Breast epithelium (tissue), 4 donors: ENCODE measurements around the gene UGT1A9. TPM values are rescaled to one million over a fixed set of nuclear protein-coding genes. Genes with fewer than 3 reads are reported as not detected.
"Not testable (repeated sequence)": the region's sequence is repeated elsewhere in the genome, so short reads cannot be mapped to it uniquely, and the experiment has no call there.

ENCODE experiments used
- DNase-seq, 2 donors: peaks; one replicate each; pipeline ENCODE4 v3.0.0-alpha.2; 2019; ENCODE audit warnings: low spot score in 2 of 2
- H3K27ac ChIP-seq, 2 donors: fragments of 200-600 bp; sonication (generic) in 1 of 2; one replicate each; pipeline ENCODE4 v1.5.1; 2016 to 2019; ENCODE audit warnings: mild to moderate bottlenecking in 1 of 2
- H3K27me3 ChIP-seq, 2 donors: fragments of 200-600 bp; sonication (generic) in 1 of 2; one replicate each; pipeline versions ENCODE4 v1.5.1 to v1.6.0; 2017 to 2019; ENCODE audit warnings: control low read depth in 1 of 2, mild to moderate bottlenecking in 1 of 2
- H3K36me3 ChIP-seq: fragments of 200-600 bp; one replicate; pipeline ENCODE4 v1.5.1; 2019
- H3K4me1 ChIP-seq, 2 donors: fragments of 200-600 bp; sonication (generic); one replicate each; pipeline ENCODE4 v1.5.1; 2016 to 2019; ENCODE audit warnings: control low read depth in 1 of 2
- H3K4me3 ChIP-seq, 3 donors: fragments of 200-600 bp; sonication (generic); 1 replicate in 2 of 3; 2 replicates in 1 of 3; pipeline ENCODE4 v1.5.1; 2016 to 2019; ENCODE audit warnings: mild to moderate bottlenecking in 3 of 3, moderate library complexity in 2 of 3
- H3K9me3 ChIP-seq, 2 donors: fragments of 200-600 bp; sonication (generic) in 1 of 2; one replicate each; pipeline ENCODE4 v1.5.1; 2016 to 2019; ENCODE audit warnings: control low read depth in 1 of 2
- CTCF ChIP-seq, 3 donors: fragments of 450-650 bp; IDR thresholded peaks; one replicate each; pipeline ENCODE4 v1.5.1; 2016 to 2017; ENCODE audit warnings: antibody characterized with exemption in 3 of 3, mild to moderate bottlenecking in 3 of 3, moderate library complexity in 3 of 3
- POLR2A ChIP-seq: fragments of 450-650 bp; IDR thresholded peaks from one replicate; pipeline ENCODE4 v1.6.1; 2016; ENCODE audit warnings: antibody characterized with exemption, mild to moderate bottlenecking, moderate library complexity
- POLR2AphosphoS5 ChIP-seq, 3 donors: sonication (generic); formaldehyde crosslinking; IDR thresholded peaks; one replicate each; pipeline ENCODE4 v1.6.1; 2017; ENCODE audit warnings: antibody characterized with exemption in 3 of 3
- intact Hi-C: fragments of 100-400 bp; cut with DNase I; formaldehyde crosslinking; loops from one replicate; pipeline ENCODE4 v1.15.1; 2023; ENCODE audit warnings: low total_unique reads
- total RNA-seq, 3 donors: library from RNA; depleted of rRNA; stranded (reverse); fragments of >200 nt; gene quantifications; one replicate each; pipeline ENCODE4 v1.1.0, GENCODE V29; 2016

UGT1A9 gene
- total RNA-seq: not detected

- intact Hi-C loops: no loop called here
- TF ChIP-seq POLR2A (no peak), CTCF (IDR thresholded peaks at IDR 0.05) (no peak), POLR2AphosphoS5 (IDR thresholded peaks at IDR 0.05) (no peak)
- no peaks in the 10 kb centered on the region for H3K4me1 ChIP-seq
- no peak within 1 kb of the TSS for H3K27ac ChIP-seq
- H3K9me3 ChIP-seq: no peaks in the 10 kb centered on the region
- H3K4me3 ChIP-seq: no peak within 1 kb of the TSS
- H3K27me3 ChIP-seq: no peaks in the 10 kb centered on the region
- no peaks in the 10 kb centered on the region for H3K36me3 ChIP-seq
- no peak for DNase-seq
These were observed at the start of gene UGT1A9 for GRCh38 chr2:233671290-233672161. UGT1A9 (plus strand) TSS chr2:233671898; CDS start chr2:233671935, 37 bp downstream.

- no peak for TF ChIP-seq POLR2A
- TF ChIP-seq CTCF (IDR thresholded peaks at IDR 0.05): no peak
- Histone ChIP-seq H3K4me1 (no peaks in the 10 kb centered on the region), H3K36me3 (no peaks in the 10 kb centered on the region), H3K27ac (no peak overlapping the region), H3K27me3 (no peaks in the 10 kb centered on the region), H3K4me3 (no peak overlapping the region), H3K9me3 (peaks cover 0 to 19% of the 10 kb centered on the region in 2 donors)
- intact Hi-C loops: no loop called here
- DNase-seq: no peak
These were observed 44.2 kb upstream of the UGT1A9 start for GRCh38 chr2:233627331-233628025.

GRCh38 chr2:233636306-233636705, 35.4 kb upstream of the UGT1A9 start, which contains the start of gene UGT1A10:
UGT1A10 (plus strand) TSS chr2:233636448; CDS start chr2:233636523, 75 bp downstream.
- H3K36me3 ChIP-seq, H3K4me1 ChIP-seq, H3K9me3 ChIP-seq, H3K27ac ChIP-seq, intact Hi-C loops, H3K4me3 ChIP-seq, DNase-seq, H3K27me3 ChIP-seq: not testable (repeated sequence)

GRCh38 chr2:233638836-233639235, 32.9 kb upstream of the UGT1A9 start:
- Histone ChIP-seq H3K27me3 (no peaks in the 10 kb centered on the region), H3K4me1 (no peaks in the 10 kb centered on the region), H3K36me3 (no peaks in the 10 kb centered on the region), H3K4me3 (no peak overlapping the region), H3K27ac (no peak overlapping the region), H3K9me3 (peaks cover 6 to 9% of the 10 kb centered on the region in 2 donors)
- no peak for DNase-seq
- TF ChIP-seq POLR2AphosphoS5 (IDR thresholded peaks at IDR 0.05): no peak
- TF ChIP-seq POLR2A: no peak
- no peak for TF ChIP-seq CTCF (IDR thresholded peaks at IDR 0.05)
- intact Hi-C loops: no loop called here

- intact Hi-C loops: no loop called here
- Histone ChIP-seq H3K36me3 (no peaks in the 10 kb centered on the region), H3K27me3 (no peaks in the 10 kb centered on the region), H3K4me1 (no peaks in the 10 kb centered on the region), H3K27ac (no peak overlapping the region), H3K4me3 (no peak overlapping the region), H3K9me3 (peaks cover 6 to 9% of the 10 kb centered on the region in 2 donors)
- DNase-seq: no peak
- TF ChIP-seq CTCF (IDR thresholded peaks at IDR 0.05) (no peak), POLR2AphosphoS5 (IDR thresholded peaks at IDR 0.05) (no peak), POLR2A (no peak)
These were observed 31.8 kb upstream of the UGT1A9 start for GRCh38 chr2:233639860-233640259.
